Psoas muscle (tissue), 8 donors: ENCODE measurements around the gene KIAA0825. TPM values are rescaled to one million over a fixed set of nuclear protein-coding genes. Genes with fewer than 3 reads are reported as not detected.

Source experiments
- ATAC-seq, 4 donors: fragments of 200-7000 bp; cut with Tn5 transposase; one replicate each; pipeline ENCODE4 v1.9.1; 2020; ENCODE audit warnings: moderate library complexity in 3 of 4, mild to moderate bottlenecking in 2 of 4
- DNase-seq, 2 donors: peaks; one replicate each; pipeline ENCODE4 v3.0.0-alpha.2; 2020
- H3K27ac ChIP-seq: fragments of 200-600 bp; one replicate; pipeline ENCODE4 v1.8.0; 2022
- H3K27me3 ChIP-seq, 3 donors: fragments of 200-600 bp in 1 of 3; one replicate each; pipeline versions ENCODE4 v1.6.1 to v1.8.0; 2013 to 2022; ENCODE audit warnings: low read length in 2 of 3, mild to moderate bottlenecking in 2 of 3, moderate library complexity in 1 of 3; ENCODE audit not compliant: insufficient read depth in 3 of 3
- H3K36me3 ChIP-seq, 2 donors: fragments of 200-600 bp in 1 of 2; one replicate each; pipeline versions ENCODE4 v1.6.1 to v1.8.0; 2013 to 2022; ENCODE audit warnings: low read depth in 1 of 2, mild to moderate bottlenecking in 1 of 2, moderate library complexity in 1 of 2; ENCODE audit not compliant: insufficient read depth in 1 of 2
- H3K4me1 ChIP-seq: fragments of 200-600 bp; one replicate; pipeline ENCODE4 v1.8.0; 2022
- H3K4me3 ChIP-seq: fragments of 200-600 bp; one replicate; pipeline ENCODE4 v1.8.0; 2022; ENCODE audit warnings: mild to moderate bottlenecking
- H3K9me3 ChIP-seq: fragments of 200-600 bp; one replicate; pipeline ENCODE4 v1.8.0; 2022
- WGBS, 3 donors: extraction: QIAGEN DNeasy Blood & Tissue Kit; methylation state at CpG; one replicate each; pipeline versions ENCODE4 v1.1.6 to v1.1.7; 2013; 5-methylcytosine and 5-hydroxymethylcytosine counted together
- intact Hi-C, 2 donors: fragments of 100-400 bp; cut with DNase I; formaldehyde crosslinking; loops; one replicate each; pipeline versions ENCODE4 v1.11.0 to v1.14.2; 2022
- polyA plus RNA-seq, 3 donors: library from polyadenylated mRNA; stranded (reverse); fragments of 200-250 nt; gene quantifications; one replicate each; pipeline ENCODE4 v1.2.3, GENCODE V29; 2013
- total RNA-seq, 4 donors: library from RNA; stranded (reverse); fragmentation: NEBNext Ultra II Directional in 2 of 4; extraction: Animal tissue kit (Norgen Biotek cat#: 25700) in 2 of 4; gene quantifications; one replicate each; pipeline versions ENCODE4 v1.2.1 to v1.2.4, GENCODE V29; 2021 to 2023
- TF ChIP-seq, protein P1 (sequence below): fragments of 200-600 bp; IDR thresholded peaks from one replicate; pipeline ENCODE4 v1.8.0; 2022; ENCODE audit warnings: antibody characterized with exemption
- donor health status: healthy with polysubstance abuse.
- donor health status: DM: no; HTN: no; CAD: no; lungs with moderate emphysema.
- donor health status: Bipolar disorder and iron deficiency.
- donor health status: healthy.
- donor health status: DM: yes; HTN: yes; CAD: no.
- donor health status: DM: no; HTN: no; CAD: no.
- donor health status: DM: no; HTN: no; CAD: no.
- donor health status: DM: yes; HTN: yes; CAD: no.

The KIAA0825 gene
- total and polyA plus RNA-seq, 7 donors: 0.41 to 1.5 (median 1.1) TPM

DNA sequence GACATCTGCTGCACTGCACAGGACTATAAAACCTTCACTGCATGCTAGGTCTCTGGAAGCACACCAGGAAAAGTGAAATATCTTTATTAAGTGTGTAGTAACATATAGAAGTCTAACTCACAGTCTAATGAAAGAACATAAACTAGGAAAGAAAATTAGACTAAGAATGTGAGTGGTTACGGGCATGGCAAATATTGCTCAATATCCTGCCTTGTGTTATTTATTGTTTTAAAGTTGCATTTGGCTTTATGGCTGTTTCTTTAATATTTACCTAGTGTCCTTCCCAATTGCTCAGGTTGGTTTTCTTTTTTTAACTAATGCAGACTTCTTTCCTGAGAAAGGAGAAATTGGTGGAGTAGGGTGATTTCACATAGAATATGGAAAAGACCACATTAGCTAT, 342.4 kb downstream of the KIAA0825 start:
- DNase-seq: no peak
- Histone ChIP-seq H3K27ac (no peak overlapping the region), H3K4me3 (no peak overlapping the region), H3K27me3 (no peaks in the 10 kb centered on the region), H3K36me3 (no peaks in the 10 kb centered on the region), H3K9me3 (no peaks in the 10 kb centered on the region), H3K4me1 (no peaks in the 10 kb centered on the region)
- TF ChIP-seq, protein P1, sequence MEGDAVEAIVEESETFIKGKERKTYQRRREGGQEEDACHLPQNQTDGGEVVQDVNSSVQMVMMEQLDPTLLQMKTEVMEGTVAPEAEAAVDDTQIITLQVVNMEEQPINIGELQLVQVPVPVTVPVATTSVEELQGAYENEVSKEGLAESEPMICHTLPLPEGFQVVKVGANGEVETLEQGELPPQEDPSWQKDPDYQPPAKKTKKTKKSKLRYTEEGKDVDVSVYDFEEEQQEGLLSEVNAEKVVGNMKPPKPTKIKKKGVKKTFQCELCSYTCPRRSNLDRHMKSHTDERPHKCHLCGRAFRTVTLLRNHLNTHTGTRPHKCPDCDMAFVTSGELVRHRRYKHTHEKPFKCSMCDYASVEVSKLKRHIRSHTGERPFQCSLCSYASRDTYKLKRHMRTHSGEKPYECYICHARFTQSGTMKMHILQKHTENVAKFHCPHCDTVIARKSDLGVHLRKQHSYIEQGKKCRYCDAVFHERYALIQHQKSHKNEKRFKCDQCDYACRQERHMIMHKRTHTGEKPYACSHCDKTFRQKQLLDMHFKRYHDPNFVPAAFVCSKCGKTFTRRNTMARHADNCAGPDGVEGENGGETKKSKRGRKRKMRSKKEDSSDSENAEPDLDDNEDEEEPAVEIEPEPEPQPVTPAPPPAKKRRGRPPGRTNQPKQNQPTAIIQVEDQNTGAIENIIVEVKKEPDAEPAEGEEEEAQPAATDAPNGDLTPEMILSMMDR: no peak
- intact Hi-C loops: no loop called here
- ATAC-seq: no peak
- WGBS, 3 donors: 91 to 97% (median 92%) methylated on average over 1 of the region's 1 CpG

GRCh38 chr5:94274707-94275106, 343.7 kb downstream of the KIAA0825 start:
- TF ChIP-seq, protein P1: no peak
- ATAC-seq (no peak), DNase-seq (no peak)
- whole genome bisulfite sequencing, 3 donors: 94% methylated on average over 4 of the region's 4 CpGs
- intact Hi-C loops: no loop called here
- Histone ChIP-seq H3K9me3 (peaks cover 4% of the 10 kb centered on the region), H3K27ac (no peak overlapping the region), H3K27me3 (no peaks in the 10 kb centered on the region), H3K4me1 (no peaks in the 10 kb centered on the region), H3K4me3 (no peak overlapping the region), H3K36me3 (no peaks in the 10 kb centered on the region)

DNA sequence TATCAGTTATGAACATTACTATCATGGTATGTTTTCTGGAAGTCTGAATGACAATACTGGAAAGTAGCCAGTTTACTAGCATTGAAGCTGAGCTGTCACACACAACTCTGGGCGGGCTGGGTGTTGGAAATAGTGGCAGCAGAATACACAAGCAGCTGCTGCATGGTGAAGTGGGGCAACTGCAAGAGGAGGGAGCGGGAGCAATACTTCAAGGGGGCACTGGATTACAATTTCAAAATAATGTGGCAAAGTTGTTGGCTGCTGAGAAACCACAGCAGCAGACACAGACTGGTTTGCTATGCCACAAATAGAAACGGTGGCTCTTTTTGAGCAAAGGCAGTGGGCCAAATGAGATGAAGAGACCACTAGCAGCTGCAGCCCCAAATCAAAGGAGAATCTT, 350.2 kb downstream of the KIAA0825 start:
- no peak for ATAC-seq
- Histone ChIP-seq H3K36me3 (no peaks in the 10 kb centered on the region), H3K27ac (no peak overlapping the region), H3K4me3 (no peak overlapping the region), H3K27me3 (no peaks in the 10 kb centered on the region), H3K4me1 (no peaks in the 10 kb centered on the region), H3K9me3 (peaks cover 6% of the 10 kb centered on the region)
- TF ChIP-seq, protein P1: no peak
- WGBS, 3 donors: 49 to 59% (median 59%) methylated on average over 3 of the region's 3 CpGs
- DNase-seq: no peak
- intact Hi-C loops: no loop called here

DNA sequence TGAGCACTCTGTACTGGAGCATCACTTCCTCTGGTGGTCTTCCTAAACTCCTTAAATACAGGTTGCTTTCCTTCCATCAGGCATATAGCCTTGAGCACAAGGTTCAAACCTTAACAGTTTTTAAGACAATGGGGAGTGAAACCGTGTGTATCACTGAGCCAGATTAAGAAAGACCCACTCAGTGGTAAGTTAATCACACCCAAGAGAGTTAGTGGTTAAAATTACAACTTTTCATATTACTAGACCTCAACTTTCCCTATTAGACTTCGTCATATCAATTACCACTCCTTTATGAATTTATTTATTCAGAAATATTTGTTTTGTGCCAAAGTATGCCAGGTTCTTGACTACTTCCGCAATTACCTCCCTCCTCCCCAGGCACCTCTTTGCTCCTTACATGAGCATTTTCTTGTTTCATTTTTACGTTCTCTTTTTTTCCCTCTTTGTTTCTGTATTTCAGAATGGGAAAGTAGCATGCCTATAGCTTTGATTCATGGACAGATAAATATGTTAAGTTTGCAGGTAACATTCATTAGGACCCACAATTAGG, 351.0 kb downstream of the KIAA0825 start:
- no peaks in the 10 kb centered on the region for H3K36me3 ChIP-seq
- DNase-seq (no peak), ATAC-seq (no peak)
- TF ChIP-seq, protein P1: no peak
- no peak overlapping the region for H3K4me3 ChIP-seq
- intact Hi-C loops: no loop called here
- H3K4me1 ChIP-seq: no peaks in the 10 kb centered on the region
- WGBS, 3 donors: 82 to 87% (median 82%) methylated on average over 4 of the region's 4 CpGs
- peaks cover 6% of the 10 kb centered on the region for H3K9me3 ChIP-seq
- no peak overlapping the region for H3K27ac ChIP-seq
- H3K27me3 ChIP-seq: no peaks in the 10 kb centered on the region

- Histone ChIP-seq H3K9me3 (peaks cover 6% of the 10 kb centered on the region), H3K27ac (no peak overlapping the region), H3K27me3 (no peaks in the 10 kb centered on the region), H3K4me3 (no peak overlapping the region), H3K36me3 (no peaks in the 10 kb centered on the region), H3K4me1 (no peaks in the 10 kb centered on the region)
- TF ChIP-seq, protein P1: no peak
- ATAC-seq: no peak
- intact Hi-C loops: no loop called here
- no peak for DNase-seq
Observed at GRCh38 chr5:94266170-94266569, 352.2 kb downstream of the KIAA0825 start.
